H7 (cell line): ENCODE results near the gene SLC25A21. TPM values are rescaled to one million over a fixed set of nuclear protein-coding genes. Genes with fewer than 3 reads are reported as not detected.
A peak's percentile ranks its signal among the peaks of the same experiment; 100 is the strongest.

ENCODE experiments used
- DNase-seq: peaks from one replicate; pipeline ENCODE4 v3.0.0; 2012
- H3K27me3 ChIP-seq: 2 replicates; pipeline ENCODE4 v1.6.0; 2011; ENCODE audit warnings: mild to moderate bottlenecking, low read length; ENCODE audit not compliant: control insufficient read depth, insufficient read depth
- H3K36me3 ChIP-seq: replicated peaks from 2 replicates; pipeline ENCODE4 v1.5.1; 2011; ENCODE audit warnings: low read length; ENCODE audit not compliant: control insufficient read depth, insufficient read depth
- H3K4me3 ChIP-seq: 2 replicates; pipeline ENCODE4 v1.5.1; 2011; ENCODE audit warnings: low read depth, mild to moderate bottlenecking, control low read depth, low read length, moderate library complexity; ENCODE audit not compliant: insufficient read depth
- total RNA-seq: library from RNA; depleted of rRNA; stranded (reverse); fragments of >200 nt; shearing (Covaris generic); gene quantifications from 2 replicates; pipeline ENCODE4 v1.2.3, GENCODE V29; 2014

Gene SLC25A21
- total RNA-seq, 1 experiment from 2014 or later: 7.7 TPM

DNA sequence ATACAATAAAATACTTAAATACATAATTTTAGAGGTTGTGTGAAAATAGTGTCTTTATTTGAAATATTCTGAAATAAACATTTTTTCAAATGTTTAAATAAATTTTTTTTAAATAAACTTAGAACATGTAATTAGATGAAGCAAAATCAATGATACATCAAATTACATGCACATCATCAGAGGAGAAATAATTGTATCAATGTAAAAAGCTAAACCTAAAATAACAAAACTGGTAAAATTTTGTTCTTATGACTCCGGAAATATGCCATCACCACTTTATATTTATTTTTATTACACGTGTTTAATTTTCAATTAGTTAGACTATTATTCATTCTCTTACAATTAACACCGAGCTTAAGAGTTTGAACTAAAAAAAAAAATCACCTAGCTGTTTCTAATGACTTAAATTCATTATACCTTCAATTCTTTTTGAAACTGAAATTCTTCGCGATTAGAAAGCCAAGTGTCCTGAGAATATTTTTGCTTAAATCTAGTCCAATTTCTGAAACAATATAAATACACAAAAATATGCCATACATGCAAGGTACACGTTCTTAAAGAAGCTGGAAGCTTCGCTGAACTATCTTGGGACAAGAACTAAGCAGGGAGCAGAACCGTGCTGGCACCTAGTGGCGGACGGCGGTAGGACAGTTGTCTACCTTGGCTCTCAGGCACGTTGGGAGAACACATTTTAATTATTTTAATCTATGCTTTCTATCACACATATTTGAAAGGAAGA lies 230.5 kb downstream of the SLC25A21 start:
- no peak overlapping the region for H3K4me3 ChIP-seq
- DNase-seq: peak; percentile 25
- no peaks in the 10 kb centered on the region for H3K27me3 ChIP-seq
- H3K36me3 ChIP-seq: no peaks in the 10 kb centered on the region

DNA sequence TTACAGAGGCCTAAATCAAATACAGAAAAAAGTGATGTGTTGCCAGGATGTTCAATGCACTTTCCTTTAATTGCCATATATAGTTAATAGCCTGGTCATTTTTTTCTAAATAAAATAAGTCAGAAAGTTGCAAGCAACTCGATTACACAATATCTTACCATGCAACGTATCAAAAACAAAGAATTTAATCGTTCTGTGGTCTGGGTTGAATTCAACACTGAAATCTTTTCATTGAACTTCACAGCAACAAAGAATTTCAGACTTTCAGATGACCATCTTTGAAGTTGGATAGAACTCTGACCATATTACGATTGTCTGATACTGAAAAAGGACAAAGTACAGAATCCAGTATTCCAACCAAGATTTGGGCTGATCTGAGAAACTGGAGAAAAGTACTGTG lies 231.9 kb downstream of the SLC25A21 start:
- DNase-seq: no peak
- H3K27me3 ChIP-seq: no peaks in the 10 kb centered on the region
- no peaks in the 10 kb centered on the region for H3K36me3 ChIP-seq
- H3K4me3 ChIP-seq: no peak overlapping the region

DNA sequence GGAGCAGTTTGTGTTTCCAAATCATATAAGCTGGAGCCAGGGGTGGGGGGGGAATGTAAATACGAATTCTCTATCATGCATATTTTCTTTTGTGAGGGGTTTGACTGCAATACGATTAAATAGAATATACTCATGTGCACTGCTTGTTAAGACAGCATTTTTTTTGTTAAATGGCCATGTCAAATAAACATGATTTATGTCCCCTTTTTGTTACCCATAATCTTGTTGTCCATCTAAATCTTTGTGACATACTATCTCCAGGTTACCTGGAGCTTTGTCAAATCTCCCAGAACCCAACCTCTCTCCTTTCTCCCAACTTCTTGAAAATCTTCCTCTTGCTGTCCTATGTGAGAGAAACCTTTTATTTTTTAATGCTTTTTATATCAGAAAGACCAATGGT lies 233.1 kb downstream of the SLC25A21 start:
- H3K27me3 ChIP-seq: no peaks in the 10 kb centered on the region
- H3K36me3 ChIP-seq: no peaks in the 10 kb centered on the region
- DNase-seq: no peak
- H3K4me3 ChIP-seq: no peak overlapping the region

DNA sequence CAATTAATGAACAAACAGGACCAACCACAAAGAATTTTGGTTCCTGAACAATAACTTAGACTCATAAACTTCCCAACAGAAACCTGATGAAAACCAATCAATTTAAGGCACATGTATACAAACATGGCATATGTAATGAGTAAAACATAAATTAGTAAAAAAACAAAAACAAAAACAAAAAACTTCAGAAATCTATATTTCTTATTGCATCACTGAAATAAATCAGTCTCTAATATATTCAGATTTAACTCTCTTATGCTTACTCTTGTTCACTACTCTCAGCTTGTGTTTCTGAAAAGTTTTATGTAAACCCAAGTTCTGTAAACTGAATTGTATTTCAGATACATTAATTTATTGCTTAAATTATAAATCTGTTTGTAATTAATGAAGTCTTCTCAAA lies 233.7 kb downstream of the SLC25A21 start:
- Histone ChIP-seq H3K4me3 (no peak overlapping the region), H3K27me3 (no peaks in the 10 kb centered on the region), H3K36me3 (no peaks in the 10 kb centered on the region)
- no peak for DNase-seq

DNA sequence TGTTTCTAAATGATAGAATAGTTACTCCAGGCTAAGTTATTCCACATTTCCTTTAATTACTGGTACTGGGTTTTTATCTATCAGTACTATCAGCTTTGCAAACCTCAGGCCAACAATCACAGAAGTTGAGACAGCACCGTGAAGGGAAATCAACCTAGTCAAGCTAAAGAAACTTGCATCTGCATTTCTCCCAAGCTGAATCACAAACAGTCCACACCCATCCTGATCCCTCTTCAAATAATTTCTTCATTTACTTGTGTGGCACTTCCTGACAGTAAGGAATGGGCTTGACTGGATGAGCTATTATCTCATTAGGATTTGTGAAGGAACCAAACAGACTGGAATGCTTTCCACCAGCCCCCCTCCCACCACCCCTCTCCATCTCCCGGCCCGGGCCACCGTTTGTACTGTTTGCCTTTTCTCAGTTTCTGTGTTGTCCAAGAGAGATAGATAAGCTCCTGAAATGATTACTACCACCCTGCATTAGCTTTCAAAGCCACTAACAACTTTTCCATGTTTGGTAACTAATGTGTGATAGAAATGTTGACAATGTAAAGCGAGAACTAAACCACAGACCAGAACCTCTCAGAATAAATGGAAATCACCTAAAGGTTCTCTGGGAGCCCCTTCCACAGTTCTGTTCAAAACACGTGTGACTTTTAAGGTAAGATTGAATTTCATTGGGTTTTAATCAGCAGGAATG lies 236.3 kb downstream of the SLC25A21 start:
- Histone ChIP-seq H3K36me3 (no peaks in the 10 kb centered on the region), H3K4me3 (no peak overlapping the region), H3K27me3 (no peaks in the 10 kb centered on the region)
- DNase-seq: no peak

DNA sequence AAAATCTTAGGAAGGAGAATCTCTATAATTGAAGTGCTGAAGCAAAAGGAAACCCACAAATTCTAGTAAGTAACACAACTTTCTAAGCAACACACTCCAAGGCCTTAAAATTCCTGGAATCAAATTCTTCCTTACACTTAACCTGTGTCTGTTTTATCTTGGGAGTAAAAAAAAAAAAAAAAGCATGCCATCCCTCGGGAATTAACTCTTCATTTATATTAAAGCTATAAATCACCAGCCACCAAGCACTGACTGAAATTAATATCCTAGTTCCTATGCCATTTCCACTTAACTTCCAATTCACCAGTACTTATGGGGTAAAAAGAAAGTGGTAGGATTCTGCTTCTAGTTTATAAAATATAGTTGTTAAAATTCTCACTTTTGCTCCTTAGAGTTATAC lies 238.1 kb downstream of the SLC25A21 start:
- Histone ChIP-seq H3K27me3 (no peaks in the 10 kb centered on the region), H3K4me3 (no peak overlapping the region), H3K36me3 (no peaks in the 10 kb centered on the region)
- no peak for DNase-seq

DNA sequence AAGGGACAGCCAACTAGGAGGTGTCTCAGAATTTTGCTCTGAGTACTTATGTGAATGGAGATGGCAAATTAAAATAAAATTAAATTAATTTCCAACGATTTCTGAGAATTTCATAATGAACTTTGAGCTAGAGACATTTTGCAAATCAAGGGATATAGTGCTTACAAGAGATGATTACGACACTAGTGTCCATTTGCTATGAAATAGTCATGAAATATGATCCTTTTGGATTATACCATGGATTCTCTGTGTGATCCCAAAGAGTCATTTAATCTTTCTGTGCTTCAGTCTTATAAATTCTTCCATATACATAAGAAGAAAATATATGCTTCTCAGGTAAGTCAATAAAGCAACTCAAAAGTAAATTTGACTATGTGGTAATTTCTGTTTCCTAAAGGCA lies 240.6 kb downstream of the SLC25A21 start:
- no peak for DNase-seq
- no peaks in the 10 kb centered on the region for H3K36me3 ChIP-seq
- no peak overlapping the region for H3K4me3 ChIP-seq
- no peaks in the 10 kb centered on the region for H3K27me3 ChIP-seq

DNA sequence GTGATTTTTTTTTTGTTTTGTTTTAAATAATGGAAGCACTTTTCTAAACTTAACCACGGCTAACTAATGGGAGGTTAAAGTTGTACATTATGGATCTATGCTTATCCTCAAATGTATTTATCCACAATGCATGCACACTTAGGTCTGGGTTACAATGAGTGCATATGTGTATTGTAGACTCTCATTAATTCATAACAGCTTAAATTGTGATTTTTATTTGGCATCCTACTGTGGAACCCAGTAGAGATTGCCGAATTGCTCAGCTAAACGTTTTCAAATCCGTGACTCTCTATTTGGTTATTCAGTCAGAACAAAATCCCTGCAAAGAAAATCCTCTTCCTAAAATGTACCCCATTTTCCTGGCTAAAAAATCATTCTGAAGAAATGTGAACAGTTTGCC lies 244.0 kb downstream of the SLC25A21 start:
- H3K27me3 ChIP-seq: no peaks in the 10 kb centered on the region
- H3K4me3 ChIP-seq: no peak overlapping the region
- H3K36me3 ChIP-seq: no peaks in the 10 kb centered on the region
- no peak for DNase-seq

DNA sequence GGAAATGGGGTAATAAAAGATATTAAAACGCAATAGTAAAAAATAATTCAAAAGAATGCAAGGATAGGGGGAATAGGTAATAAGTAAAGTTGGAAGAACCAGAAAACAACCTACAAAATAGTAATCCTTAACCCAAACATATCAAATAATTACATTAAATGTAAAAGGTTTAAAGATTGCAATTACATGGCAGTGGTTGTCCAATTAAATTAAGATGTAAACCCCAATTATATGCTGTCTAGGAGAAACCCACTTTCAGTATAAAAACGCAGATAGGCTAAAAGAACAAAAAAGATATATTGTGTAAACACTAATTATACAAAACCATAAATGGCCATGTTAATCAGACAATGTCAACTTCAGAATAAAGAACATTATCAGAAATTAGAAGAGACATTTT lies 247.3 kb downstream of the SLC25A21 start:
- Histone ChIP-seq H3K27me3 (no peaks in the 10 kb centered on the region), H3K4me3 (no peak overlapping the region), H3K36me3 (no peaks in the 10 kb centered on the region)
- DNase-seq: no peak

DNA sequence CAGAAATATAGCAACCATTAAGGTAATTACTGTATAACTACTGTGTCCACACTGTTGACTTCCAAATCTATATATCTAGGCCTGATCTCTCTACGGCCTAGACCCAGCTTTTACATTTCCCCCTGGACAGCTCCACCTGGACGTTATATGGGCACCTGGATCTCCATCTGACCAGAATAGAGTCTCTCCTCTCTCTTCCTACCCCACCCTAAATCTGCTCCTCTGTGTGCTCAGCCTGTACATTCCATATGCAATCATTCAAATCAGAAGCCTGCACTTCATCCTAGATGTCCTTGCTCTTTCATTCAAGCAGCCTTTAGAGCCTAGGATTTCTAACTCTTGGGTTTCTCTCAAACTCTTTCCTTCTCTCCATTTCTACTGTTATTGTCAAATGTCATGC lies 255.7 kb downstream of the SLC25A21 start:
- Histone ChIP-seq H3K4me3 (no peak overlapping the region), H3K27me3 (no peaks in the 10 kb centered on the region), H3K36me3 (no peaks in the 10 kb centered on the region)
- DNase-seq: no peak

DNA sequence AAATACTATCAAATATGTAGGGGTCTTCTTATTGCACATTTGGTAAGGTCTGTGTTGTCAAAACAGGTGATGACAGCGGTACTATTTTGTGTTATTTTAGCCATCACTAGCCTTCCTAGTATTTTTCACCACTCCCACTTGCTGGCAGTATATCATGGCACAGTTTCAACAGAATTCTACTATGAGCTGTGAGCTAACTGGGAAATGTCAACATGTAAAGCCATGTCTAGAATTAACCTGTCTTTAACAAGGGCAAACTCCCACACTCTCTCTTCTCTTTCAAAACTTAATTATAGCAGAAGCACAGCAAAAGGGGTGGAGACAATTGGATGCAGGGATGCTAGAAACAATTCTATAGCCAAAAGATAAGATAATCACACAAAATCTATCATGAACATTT lies 257.3 kb downstream of the SLC25A21 start:
- H3K36me3 ChIP-seq: no peaks in the 10 kb centered on the region
- H3K27me3 ChIP-seq: no peaks in the 10 kb centered on the region
- H3K4me3 ChIP-seq: no peak overlapping the region
- DNase-seq: no peak

DNA sequence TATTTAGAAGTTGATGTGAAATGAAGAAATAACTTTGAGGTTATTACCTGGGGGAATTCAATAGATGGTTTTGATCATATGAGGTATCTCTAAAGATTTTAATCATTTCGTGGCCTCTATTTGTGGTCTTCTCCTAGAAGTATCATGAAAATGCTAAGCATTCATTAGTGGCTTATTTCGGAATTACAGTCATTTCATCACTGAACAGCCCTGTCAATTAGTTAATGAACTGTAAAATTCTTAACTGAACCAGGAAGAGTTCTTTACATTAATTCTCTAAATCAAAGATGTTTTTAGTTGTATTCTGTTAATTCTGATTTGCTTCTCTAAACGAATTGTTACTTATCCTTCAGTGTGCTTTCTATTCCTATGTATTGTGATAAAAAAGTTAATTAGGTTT lies 261.8 kb downstream of the SLC25A21 start:
- Histone ChIP-seq H3K4me3 (no peak overlapping the region), H3K36me3 (no peaks in the 10 kb centered on the region), H3K27me3 (no peaks in the 10 kb centered on the region)
- no peak for DNase-seq

DNA sequence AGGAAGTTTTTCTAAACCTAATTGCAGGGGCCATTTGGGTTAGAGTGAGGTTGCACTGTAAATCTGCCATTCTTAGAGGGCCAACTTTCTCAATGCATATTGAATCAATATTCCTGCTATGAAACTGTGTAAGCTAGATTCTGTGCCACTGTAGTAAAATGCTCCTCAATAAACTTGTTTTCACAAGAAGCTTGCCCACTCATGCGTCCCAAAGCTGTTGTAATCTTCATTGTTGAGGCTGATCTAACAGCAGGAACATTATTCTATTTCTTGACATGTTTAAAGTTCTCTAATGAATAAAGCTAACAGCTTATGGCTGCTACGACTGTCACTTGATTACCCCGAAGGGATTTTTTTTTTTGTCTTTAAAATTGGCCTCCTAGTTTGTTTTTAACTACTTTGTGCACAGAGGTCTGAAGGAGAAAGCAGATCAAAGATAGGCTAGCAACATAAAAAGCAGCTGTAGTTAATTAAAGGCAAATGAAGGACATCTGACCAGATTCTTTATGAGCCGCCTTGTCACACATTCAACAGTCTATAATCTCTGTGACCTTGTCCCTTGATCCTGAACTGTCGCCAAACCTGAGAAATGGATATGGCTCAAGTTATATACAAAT lies 267.0 kb downstream of the SLC25A21 start:
- Histone ChIP-seq H3K4me3 (no peak overlapping the region), H3K27me3 (no peaks in the 10 kb centered on the region), H3K36me3 (no peaks in the 10 kb centered on the region)
- no peak for DNase-seq

DNA sequence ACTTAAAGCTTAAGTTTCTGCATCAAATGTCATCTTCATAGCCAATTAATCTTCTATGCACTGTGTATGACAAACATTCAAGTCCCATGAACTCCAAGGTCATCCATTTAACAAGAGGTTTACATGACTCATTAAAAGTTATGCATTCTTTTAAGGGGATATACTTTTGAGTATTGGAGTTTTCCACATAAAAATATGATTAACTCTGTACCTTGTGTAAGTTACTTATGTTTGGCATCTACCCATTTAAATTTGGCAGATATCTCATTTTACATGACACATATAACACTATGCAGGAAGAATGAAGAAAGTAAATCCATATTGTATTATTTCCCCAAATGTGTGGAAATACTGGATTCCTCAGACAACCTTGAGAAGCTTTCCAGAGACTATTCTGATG lies 270.5 kb downstream of the SLC25A21 start:
- no peaks in the 10 kb centered on the region for H3K27me3 ChIP-seq
- DNase-seq: no peak
- no peaks in the 10 kb centered on the region for H3K36me3 ChIP-seq
- H3K4me3 ChIP-seq: no peak overlapping the region

DNA sequence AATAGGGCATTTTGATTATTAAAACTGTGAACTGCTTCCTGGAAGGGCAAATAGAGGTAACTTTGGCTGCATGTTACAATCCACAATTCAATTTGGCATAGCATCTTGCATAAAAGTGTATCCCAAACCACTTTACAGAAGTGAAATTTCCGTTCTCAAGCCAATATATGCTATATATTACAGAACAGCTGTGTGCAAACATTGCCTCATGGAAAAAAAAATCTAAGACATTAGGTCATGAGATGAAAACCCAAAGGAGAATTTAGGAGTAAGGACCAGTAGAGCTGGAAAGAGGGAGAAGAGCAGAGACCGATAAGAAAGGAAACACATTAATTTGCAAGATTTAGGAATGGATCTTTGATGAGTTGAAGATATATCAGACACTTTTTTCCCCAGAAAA lies 271.6 kb downstream of the SLC25A21 start:
- no peaks in the 10 kb centered on the region for H3K27me3 ChIP-seq
- no peak for DNase-seq
- H3K4me3 ChIP-seq: no peak overlapping the region
- H3K36me3 ChIP-seq: no peaks in the 10 kb centered on the region
